NCI-H2171 (cell line): ENCODE results near the gene MAPRE3.
A peak's percentile ranks its signal among the peaks of the same experiment; 100 is the strongest.

Experiments used
- DNase-seq: peaks from one replicate; lab custom pipeline; 2025; lab: John Stamatoyannopoulos, UW

Gene MAPRE3

DNA sequence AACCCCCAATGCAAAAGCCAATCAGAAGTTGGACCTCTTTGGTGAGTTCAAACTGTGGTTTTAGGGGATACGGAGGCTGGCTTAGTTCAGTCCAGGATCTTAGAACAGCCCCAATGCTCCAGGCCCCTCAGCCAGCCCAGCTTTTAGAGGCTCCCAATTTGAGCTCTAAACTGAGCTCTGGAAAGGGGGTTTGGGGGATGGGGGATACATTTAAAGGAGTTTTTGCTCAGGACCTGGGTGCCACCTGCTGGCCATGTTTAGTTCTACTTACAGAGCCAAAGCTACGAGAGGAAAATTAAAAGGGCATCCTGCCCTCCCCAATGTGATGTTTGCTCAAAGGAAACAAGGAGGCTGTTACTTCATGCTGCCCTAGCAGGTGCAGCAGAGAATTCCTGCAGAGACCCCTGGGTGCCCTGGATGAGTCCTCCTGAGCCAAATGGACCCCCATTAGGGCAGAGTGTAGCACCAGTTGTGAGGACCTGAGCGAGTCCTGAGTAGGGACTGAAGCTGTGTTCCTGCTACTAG lies 46.4 kb downstream of the MAPRE3 start:
- peak; percentile 55 for DNase-seq

DNA sequence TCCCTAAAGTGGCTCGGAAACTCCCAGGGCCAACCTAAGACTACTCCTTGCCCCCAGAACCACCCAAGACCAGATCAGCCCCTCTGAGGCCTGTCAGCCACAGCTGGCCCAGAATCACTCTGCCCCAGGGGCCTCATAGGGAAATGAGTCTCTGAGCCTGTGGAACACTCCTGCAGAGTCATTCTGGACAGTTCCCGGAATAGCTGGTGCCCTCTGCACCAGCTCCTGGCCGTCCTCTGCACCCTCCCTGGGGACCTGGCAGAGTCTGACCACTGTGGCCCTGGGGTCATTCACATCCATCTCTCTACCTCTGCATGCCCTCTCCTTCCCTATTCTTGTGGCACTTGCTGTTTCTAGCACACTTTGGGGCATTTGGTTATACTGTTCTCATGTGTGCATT lies 47.7 kb downstream of the MAPRE3 start:
- DNase-seq, result no peak

DNA sequence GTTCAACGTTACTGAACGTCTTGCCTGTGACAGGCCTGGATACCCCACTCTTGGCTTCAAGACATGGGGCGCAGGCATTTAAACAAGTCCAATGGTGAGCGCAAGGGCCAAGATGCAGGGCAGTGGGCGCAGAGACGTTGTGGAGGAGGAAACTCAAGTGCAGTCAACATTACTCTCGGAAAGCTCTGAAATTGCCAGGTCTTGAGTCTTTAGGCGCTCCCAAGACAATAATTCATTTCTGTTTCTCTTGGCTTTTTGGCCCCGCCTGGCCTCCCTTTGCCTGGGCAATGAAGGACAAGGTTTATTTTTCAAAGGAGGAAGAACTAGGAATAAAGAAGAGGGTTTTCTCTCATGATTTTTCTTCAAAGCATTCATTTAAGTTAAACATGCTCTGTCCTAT lies 49.0 kb downstream of the MAPRE3 start:
- no peak for DNase-seq

DNA sequence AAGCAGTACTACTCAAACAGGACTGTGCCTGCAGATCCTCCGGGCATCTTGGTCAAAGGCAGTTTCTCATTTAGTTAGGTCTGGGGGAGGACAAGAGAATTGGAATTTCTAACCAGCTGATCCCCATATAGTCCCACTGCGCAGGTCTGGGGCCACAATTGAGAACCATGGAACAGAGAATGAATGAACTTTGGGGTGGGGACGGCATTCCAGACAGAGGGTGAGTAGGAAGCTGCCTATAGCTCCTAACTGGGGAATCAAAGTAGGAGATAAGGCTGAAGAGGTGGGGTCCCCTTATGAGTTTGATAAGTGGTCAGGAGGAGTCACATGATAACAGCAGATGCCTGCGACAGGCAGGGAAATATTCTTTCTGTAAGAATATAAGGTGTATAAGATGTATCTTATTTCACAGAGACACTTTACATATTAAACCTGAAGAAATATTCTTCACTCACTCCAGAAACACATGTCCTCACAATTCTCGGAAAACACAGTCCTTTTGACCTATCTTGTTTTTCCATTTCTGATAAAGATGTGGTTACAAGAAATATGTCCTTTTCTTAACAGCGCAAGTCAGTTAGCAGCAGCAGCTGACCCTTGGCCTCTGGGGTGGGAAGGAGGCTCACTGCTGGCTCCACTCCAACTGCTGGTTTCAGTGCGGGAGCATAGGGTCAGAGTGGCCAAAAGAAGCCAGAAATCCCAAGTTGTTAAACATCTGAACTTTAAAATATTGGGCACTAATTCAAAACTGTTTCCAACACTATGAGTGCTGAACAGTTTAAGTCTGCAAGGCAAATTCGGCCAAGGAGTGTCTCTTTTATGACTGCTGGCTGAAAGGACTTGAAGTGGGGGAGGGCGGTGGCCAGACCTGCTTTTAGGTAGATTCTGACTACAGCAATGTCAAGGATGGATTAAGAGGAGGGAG lies 49.8 kb downstream of the MAPRE3 start:
- no peak for DNase-seq

DNA sequence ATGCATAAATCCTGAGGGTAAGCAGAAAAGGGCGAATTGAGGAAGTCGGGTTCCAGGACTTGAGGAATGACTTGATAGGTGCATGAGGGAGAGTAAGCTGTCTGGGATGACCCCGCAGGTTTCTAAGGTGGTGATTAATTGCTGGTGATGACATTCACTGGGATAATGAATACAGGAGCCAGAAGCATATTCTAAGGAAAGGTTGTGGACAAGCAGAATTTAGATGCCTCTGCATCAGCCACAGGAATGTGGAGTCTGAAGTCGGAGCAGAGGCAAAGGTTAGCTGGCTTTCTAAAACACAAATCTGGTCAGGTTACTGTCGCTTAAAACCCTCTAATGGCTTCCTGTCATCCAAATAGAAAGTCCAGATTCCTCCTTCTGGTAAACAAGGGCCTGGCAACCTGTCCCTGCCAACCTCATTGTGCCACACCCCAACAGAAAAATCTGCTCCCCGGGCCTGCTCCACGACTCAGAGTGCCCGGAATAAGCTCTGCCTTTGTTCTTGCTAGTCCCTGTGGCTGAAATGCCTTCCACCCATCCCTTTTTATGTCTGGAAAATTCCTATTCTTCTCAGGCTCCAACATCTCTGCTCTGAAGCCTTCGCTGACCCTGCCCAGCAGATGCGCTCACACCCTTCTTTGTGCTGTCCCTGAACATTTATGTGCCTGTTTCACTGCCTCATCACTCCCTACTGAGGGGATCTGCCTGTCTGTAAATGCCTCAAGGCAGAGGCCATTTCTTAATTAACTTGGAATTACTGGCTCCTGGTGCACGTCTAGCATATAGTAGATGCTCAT lies 51.0 kb downstream of the MAPRE3 start:
- DNase-seq, result no peak

DNA sequence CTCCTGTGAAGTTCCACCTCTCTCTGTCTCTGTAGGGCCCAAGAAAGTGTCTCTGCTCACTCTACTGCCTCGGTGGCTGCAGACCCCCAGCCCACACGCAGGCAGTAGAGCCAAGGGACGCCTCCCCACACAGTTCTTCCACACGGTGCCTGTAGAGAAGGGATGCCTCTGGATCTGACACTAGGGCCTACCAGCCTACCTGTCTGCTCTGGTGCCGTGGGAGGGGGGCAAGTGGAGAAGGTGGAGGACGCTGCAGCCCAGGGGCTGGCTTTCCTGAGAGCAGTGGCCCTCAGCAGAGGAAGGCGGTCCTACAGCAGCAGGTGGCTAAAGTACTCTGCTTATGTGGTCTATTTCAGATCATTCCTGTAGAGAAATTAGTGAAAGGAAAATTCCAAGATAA lies 53.3 kb downstream of the MAPRE3 start:
- no peak for DNase-seq

DNA sequence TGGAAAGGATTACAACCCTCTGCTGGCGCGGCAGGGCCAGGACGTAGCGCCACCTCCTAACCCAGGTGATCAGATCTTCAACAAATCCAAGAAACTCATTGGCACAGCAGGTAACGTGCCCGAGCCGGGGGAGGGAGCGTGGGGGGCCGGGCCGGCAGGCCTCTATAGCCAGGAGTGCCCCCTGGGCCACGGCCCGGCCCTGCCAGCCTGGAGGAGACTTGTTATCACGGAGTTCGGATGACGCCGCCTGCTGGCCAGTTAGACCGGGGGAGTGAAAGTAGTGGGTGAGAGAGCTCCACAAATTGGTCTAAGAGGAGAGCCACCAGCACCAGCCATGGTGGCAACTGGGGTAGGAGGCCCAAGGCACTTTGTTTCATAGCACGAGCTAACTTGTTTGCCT lies 53.8 kb downstream of the MAPRE3 start:
- DNase-seq, result no peak

DNA sequence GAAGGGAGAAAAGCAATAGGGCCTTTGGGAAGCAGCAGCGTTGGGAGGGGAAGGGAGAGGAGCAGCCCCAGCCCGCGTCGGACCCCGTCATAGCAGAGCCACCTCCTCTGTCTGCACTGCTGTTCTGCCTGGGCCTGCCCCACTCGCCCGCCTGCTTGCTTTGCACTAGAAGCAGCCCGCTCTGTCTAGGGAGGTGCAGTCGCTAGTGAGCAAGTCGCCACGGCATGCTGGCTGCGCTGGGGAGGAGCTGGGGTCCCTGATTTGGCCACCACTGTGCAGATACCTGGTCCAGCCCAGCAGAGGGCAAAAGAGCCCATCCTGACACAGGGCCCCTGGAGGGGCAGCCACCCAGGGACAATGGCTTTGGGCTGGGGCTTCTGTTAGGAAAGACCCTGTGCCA lies 54.4 kb downstream of the MAPRE3 start:
- DNase-seq, result no peak

DNA sequence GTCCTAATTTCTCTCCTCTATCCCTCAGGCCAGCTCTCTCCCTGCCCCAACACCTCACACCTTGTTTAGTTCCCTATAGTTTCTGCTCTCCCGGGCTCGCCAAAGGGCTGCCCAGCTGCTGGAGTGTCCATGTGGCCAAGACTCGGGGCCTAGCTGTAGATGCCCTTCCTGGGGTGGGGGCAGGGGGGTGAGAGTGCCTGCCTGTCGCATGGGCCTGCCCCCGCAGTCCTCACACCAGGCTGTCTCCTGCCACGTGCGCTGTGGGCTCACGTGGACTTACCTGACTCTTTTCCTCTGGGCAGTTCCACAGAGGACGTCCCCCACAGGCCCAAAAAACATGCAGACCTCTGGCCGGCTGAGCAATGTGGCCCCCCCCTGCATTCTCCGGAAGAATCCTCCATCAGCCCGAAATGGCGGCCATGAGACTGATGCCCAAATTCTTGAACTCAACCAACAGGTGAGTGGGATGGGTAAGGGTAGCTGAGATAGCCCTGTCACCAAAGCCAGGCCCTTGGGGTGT lies 54.9 kb downstream of the MAPRE3 start:
- no peak for DNase-seq

DNA sequence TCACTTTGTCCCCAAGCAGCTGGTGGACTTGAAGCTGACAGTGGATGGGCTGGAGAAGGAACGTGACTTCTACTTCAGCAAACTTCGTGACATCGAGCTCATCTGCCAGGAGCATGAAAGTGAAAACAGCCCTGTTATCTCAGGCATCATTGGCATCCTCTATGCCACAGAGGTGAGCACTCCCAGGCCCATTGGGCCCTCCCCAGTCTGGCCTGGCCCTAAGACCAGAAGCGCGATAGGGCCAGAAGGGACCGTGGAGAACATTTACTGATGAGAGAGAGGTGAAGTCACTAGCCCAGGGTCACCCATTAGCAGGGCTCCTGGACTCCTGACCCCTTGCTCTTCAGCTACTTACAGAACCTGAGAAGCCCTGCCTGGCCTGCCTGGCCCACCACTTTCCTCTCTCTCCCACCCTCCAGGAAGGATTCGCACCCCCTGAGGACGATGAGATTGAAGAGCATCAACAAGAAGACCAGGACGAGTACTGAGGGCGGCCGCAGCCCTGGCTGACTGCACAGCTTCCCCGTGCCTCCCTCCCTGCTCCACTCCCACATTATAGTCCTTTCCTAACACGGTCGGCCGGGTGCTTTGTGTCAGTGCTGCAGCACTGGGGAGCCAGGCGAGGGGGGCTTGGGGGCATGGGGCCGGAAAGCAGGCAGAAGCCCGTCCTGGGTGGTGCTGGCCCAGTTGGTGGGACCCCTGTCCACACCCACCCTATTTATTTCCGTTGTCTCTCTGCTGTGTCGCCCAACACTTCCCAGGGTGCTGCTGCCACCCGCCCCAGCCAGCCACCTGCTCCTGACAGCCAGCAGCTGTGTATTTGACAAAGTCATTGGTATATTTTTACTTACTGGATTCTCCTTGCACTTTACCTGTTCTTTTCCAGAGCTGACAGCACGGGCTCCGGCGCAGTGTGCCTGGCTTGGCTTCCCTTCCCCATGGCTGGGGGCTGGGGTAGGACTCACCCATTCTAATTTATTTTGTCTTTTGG lies 55.7 kb downstream of the MAPRE3 start:
- no peak for DNase-seq

DNA sequence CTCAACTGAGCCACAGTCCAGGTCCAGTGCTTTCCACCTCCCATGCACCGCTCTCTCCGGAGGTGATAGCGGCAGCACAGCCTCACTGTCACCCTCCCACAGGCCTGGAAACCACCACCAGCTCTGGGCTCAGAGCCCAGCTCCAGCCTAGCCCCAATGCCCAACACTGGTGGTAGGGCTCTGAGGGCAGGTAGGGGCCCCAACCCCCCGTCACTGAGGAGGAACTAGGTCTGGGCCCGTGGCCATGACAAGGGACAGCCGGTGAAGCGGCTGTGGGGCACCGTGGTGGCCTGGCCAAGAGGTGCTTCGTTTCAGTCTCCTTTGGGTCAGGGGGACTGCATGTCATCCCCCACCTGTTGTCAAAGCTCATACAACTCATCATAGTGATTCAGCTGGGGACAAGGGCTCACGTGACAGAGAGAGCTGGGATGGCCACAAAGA lies 56.8 kb downstream of the MAPRE3 start:
- no peak for DNase-seq

DNA sequence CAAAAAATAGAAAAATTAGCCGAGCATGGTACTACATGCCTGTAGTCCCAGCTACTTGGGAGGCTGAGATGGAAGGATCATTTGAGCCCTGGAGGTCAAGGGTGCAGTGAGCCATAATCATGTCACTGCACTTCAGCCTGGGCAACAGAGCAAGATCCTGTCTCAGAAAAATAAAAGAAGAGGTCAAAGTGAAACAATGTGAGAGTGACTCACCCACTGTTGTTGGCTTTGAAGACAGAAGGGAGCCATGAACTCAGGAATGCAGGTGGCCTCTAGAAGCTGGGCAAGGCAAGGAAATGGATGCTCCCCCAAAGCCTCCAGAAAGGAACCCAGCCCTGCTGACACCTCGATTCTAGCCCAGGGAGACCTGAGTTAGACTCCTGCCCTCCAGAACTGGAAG lies 58.6 kb downstream of the MAPRE3 start:
- no peak for DNase-seq

DNA sequence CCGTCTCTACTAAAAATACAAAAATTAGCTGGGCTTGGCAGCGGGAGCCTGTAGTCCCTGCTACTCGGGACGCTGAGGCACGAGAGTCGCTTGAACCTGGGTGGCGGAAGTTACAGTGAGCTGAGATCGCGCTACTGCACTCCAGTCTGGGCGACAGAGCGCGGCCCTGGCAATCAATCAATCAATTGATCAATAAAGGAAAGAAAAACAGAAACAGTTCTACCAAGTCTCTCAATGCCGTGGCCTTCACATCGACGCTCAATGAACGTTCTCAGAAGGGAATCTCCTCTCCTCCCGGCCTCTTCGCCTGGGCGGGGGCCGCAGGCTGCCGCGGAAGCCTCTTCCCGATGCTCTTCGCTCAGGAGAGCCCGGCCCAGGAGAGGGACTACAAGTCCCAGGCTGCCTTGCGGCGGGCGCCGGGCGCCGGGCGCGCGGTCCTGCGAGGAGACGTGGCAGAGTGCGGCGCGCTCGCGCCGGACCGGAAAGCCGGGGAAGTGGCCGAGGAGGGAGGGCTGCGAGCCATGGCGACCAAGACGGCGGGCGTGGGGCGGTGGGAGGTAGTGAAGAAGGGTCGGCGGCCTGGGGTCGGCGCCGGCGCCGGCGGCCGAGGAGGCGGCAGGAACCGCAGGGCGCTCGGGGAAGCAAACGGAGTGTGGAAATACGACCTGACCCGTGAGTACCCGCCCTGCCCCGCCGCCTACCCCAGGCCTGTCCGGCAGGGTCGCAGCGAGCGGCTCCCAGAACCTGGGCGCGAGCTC lies 62.2 kb downstream of the MAPRE3 start, which contains the start of gene TMEM214:
TMEM214 (plus strand) TSS at position 471 of the 758 bp plus-strand sequence; CDS start at position 522, 51 bp downstream.
- peak; percentile 83 for DNase-seq

DNA sequence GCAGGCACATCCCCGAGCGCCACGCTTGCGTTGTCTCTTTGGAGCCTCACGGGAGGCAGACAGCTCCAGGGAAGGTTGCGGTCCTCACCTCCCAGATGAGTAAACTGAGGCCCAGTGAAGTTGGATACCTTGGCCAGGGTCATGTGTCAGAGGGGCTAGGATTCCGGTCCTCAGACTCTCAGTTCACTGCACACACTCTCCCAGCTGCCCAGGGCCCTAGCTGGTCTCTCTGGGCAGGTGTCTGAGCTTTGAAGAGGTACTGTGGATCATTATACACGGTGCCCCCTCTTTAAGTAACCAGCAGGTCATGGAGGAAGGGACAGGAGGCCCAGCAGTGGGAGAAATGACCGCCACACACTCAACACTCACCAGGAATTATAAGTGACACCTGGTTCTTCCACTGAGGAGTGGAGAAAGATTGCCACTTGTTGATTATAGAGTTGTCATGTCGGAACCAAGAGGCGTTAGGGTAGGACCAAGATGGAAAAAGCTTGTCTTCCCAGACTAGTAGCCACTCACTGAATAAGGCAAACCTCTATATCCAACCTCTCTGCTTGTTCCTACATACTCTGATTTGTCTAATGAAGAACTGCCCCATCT lies 62.9 kb downstream of the MAPRE3 start:
- DNase-seq, result no peak

DNA sequence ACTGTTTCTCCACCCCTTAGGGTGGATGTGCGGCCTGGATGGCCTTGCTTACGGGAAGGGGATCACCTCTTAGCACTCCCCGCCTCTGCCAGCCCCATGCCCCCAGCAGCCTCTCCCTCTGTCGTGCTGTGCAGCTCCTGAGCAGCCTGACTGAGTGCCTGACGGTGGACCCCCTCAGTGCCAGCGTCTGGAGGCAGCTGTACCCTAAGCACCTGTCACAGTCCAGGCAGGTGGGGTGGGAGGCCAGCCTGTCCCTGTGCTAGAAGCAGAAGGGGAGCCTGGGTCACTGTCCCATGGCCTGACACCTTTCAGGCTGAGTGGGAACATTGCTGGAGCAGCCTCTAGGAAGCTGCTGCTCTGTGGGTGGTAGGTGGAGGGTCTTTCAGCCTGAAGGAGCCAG lies 67.6 kb downstream of the MAPRE3 start:
- no peak for DNase-seq

DNA sequence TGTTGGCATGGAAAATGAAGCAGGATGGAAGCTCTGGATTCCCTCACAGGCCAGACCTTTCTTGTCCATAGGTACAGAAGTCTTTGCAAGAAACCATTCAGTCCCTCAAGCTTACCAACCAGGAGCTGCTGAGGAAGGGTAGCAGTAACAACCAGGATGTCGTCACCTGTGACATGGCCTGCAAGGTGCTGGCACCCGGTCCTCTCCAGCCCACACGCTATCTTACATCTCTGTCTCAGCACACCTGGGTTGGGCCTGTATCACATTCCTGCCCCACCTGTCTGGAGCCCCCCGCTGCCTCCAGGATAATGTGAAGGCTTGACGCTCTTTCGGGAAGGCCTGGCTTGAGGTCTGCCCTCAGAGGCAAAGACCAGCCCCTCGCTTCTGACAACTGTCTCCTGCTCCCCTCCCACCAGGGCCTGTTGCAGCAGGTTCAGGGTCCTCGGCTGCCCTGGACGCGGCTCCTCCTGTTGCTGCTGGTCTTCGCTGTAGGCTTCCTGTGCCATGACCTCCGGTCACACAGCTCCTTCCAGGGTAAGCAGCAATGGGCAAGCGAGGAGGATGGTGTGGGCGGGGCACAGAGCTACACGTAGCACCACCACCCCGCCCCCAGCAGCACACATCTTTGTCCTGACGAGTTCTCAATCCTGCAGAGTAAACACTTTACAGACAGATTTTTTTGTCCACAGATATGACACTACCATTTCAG lies 68.3 kb downstream of the MAPRE3 start:
- no peak for DNase-seq

DNA sequence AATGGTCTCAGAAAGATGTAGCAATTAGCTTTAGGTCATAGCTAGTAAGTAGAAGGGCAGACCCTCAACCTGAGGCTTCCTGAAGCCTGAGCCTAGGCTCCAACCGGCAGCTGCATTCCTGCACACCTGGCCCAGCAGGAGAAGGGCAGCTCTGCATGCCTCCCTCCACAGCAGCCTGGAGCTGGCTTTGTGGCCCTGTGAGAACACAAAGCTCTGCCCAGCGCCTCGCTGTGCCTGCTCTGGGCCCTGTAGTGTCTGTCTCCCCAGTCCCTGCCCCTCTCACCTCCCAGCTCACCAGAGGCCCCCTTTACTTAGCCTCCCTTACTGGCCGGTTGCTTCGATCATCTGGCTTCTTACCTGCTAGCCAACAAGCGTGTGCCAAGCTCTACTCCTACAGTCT lies 69.0 kb downstream of the MAPRE3 start:
- DNase-seq, result no peak

DNA sequence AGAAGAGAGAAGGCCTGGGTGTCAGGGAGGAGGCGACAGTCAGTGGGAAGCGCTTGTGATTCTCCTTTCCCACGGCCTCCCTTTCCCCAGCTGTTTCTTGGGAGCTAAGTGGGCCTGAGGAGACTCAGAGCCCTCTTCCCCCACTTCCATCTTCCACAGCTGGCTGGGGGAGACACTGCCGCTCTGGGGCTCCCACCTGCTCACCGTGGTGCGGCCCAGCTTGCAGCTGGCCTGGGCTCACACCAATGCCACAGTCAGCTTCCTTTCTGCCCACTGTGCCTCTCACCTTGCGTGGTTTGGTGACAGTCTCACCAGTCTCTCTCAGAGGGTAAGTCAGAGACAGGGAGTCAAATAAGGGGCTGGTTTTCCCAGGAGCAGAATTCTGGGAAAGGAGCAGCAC lies 69.4 kb downstream of the MAPRE3 start:
- no peak for DNase-seq

DNA sequence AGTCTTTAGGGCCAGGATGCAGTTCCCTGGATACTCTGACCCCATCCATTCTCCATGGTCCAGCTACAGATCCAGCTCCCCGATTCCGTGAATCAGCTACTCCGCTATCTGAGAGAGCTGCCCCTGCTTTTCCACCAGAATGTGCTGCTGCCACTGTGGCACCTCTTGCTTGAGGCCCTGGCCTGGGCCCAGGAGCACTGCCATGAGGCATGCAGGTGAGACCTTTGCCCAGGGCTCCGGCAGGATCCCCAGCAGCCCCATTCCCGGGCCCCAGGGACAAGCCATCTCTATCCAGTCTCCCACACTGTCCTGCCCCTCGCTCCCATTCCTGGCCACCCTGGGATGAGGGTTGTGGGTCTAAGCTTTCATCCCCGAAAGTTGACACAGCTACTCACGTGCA lies 69.8 kb downstream of the MAPRE3 start:
- DNase-seq, result no peak
